Measurements from ENCODE around the gene GUCY1A2.

DNA sequence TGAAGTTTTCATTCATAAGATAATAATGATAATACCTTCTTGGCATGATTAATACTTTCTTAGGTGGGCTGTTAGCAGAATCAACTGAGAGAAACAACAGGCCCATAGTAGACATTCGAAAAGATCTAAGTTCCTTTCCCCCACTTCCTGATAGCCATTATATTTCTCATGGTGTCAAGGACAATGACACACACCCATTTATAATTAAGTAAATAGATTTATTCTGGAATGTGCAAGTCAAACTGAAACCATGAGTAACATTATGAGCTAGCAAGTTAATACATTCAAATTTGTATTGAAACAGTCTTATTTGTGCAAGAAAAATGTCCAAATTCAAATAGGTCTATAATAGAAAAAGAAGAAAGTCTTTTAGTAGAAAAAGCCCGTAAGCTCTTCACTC is 301.1 kb downstream of the GUCY1A2 start:
- TF ChIP-seq, protein P1, sequence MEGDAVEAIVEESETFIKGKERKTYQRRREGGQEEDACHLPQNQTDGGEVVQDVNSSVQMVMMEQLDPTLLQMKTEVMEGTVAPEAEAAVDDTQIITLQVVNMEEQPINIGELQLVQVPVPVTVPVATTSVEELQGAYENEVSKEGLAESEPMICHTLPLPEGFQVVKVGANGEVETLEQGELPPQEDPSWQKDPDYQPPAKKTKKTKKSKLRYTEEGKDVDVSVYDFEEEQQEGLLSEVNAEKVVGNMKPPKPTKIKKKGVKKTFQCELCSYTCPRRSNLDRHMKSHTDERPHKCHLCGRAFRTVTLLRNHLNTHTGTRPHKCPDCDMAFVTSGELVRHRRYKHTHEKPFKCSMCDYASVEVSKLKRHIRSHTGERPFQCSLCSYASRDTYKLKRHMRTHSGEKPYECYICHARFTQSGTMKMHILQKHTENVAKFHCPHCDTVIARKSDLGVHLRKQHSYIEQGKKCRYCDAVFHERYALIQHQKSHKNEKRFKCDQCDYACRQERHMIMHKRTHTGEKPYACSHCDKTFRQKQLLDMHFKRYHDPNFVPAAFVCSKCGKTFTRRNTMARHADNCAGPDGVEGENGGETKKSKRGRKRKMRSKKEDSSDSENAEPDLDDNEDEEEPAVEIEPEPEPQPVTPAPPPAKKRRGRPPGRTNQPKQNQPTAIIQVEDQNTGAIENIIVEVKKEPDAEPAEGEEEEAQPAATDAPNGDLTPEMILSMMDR (IDR thresholded peaks at IDR 0.05; ENCODE audit: low read depth, low read length) = no peak
- no peak for TF ChIP-seq POLR2A (IDR thresholded peaks at IDR 0.05; ENCODE audit: extremely low read depth, insufficient read length)
- TF ChIP-seq MYC (IDR thresholded peaks at IDR 0.05; ENCODE audit: low read depth, low read length) = no peak
